Panc1 (cell line): ENCODE measurements around the gene GJA4. TPM values are rescaled to one million over a fixed set of nuclear protein-coding genes. Genes with fewer than 3 reads are reported as not detected.

ENCODE experiments used
- ATAC-seq: fragments of 200-7000 bp; cut with Tn5 transposase; 2 replicates; pipeline ENCODE4 v1.9.1; 2020; ENCODE audit warnings: mild to moderate bottlenecking, moderate library complexity
- BruUV-seq: library from RNA; stranded (reverse); fragments of 400-500 nt; replicated peaks from 2 replicates; lab custom pipeline; 2021; lab: Mats Ljungman, UMichigan
- CTCF ChIA-PET: fragments of 300-600 bp; sonication (Branson Sonifier 250); formaldehyde crosslinking; loops from one replicate; lab custom pipeline; 2022; ENCODE audit warnings: antibody characterized with exemption; lab: Charles Lee
- POLR2A ChIA-PET: fragments of 300-600 bp; sonication (Branson Sonifier 250); formaldehyde crosslinking; loops from one replicate; lab custom pipeline; 2022; ENCODE audit warnings: antibody characterized with exemption; lab: Charles Lee
- DNase-seq: peaks from one replicate; pipeline ENCODE4 v3.0.0-alpha.2; 2010; ENCODE audit warnings: low read depth, low spot score
- H3K27ac ChIP-seq: 2 replicates; pipeline ENCODE4 v1.5.1; 2011; ENCODE audit warnings: mild to moderate bottlenecking, low read length, inconsistent platforms
- H3K27me3 ChIP-seq: fragments of 200-500 bp; sonication (Bioruptor generic); 2 replicates; pipeline ENCODE4 v1.6.0; 2014; ENCODE audit warnings: low read length, inconsistent platforms; ENCODE audit not compliant: control insufficient read depth, insufficient read depth
- H3K36me3 ChIP-seq: fragments of 200-500 bp; sonication (Bioruptor generic); 2 replicates; pipeline ENCODE4 v1.5.1; 2014; ENCODE audit warnings: inconsistent platforms, mild to moderate bottlenecking, low read length, moderate library complexity; ENCODE audit not compliant: control insufficient read depth, insufficient read depth
- H3K4me1 ChIP-seq: 2 replicates; pipeline ENCODE4 v1.5.1; 2011; ENCODE audit warnings: inconsistent platforms, mild to moderate bottlenecking, low read length, moderate library complexity; ENCODE audit not compliant: control insufficient read depth, insufficient read depth
- H3K4me3 ChIP-seq, 2 experiments: 2 replicates each; pipeline ENCODE4 v1.5.1; 2011 to 2012; ENCODE audit warnings: low read depth in 2 of 2, low read length in 2 of 2, mild to moderate bottlenecking in 2 of 2, inconsistent platforms in 1 of 2, moderate library complexity in 1 of 2
- H3K9me3 ChIP-seq: fragments of 200-500 bp; sonication (Bioruptor generic); 2 replicates; pipeline ENCODE4 v1.5.1; 2014; ENCODE audit warnings: low read depth, mild to moderate bottlenecking, inconsistent platforms, low read length, moderate library complexity; ENCODE audit not compliant: control insufficient read depth, insufficient read depth
- CTCF ChIP-seq: fragments of 450-650 bp; IDR thresholded peaks from 2 replicates; pipeline ENCODE4 v1.5.1; 2017; ENCODE audit warnings: mild to moderate bottlenecking
- POLR2AphosphoS5 ChIP-seq: IDR thresholded peaks from 2 replicates; pipeline ENCODE4 v1.6.1; 2012; ENCODE audit warnings: mild to moderate bottlenecking, low read depth, low read length, moderate library complexity
- REST ChIP-seq, 2 experiments: IDR thresholded peaks; 2 replicates each; pipeline ENCODE4 v1.6.1; 2011 to 2012; ENCODE audit warnings: low read depth in 2 of 2, control low read depth in 1 of 2, low read length in 1 of 2, mild to moderate bottlenecking in 1 of 2, moderate library complexity in 1 of 2; ENCODE audit not compliant: insufficient read depth in 1 of 2
- SIN3A ChIP-seq: IDR thresholded peaks from 2 replicates; pipeline ENCODE4 v1.6.1; 2012; ENCODE audit warnings: low read depth, mild to moderate bottlenecking, low read length, moderate library complexity, borderline replicate concordance; ENCODE audit not compliant: insufficient read depth
- TCF7L2 ChIP-seq: IDR thresholded peaks from 2 replicates; pipeline ENCODE4 v1.6.1; 2011; ENCODE audit warnings: mild to moderate bottlenecking, low read depth, low read length, inconsistent platforms
- in situ Hi-C: cut with HindIII; loops from 2 replicates; pipeline ENCODE4 v1.10.0; 2016; ENCODE audit warnings: low sequenced_read_pairs, low pct_unique_long_range_greater_than_20kb
- intact Hi-C: fragments of 100-400 bp; cut with micrococcal nuclease; formaldehyde crosslinking; loops from one replicate; pipeline ENCODE4 v1.10.0; 2022; ENCODE audit not compliant: unreplicated experiment
- total RNA-seq: library from RNA; stranded (reverse); gene quantifications from one replicate; pipeline ENCODE4 v1.2.1, GENCODE V29; 2021; ENCODE audit not compliant: unreplicated experiment

The GJA4 gene
- total RNA-seq, 1 experiment from 2014 or later = not detected

DNA sequence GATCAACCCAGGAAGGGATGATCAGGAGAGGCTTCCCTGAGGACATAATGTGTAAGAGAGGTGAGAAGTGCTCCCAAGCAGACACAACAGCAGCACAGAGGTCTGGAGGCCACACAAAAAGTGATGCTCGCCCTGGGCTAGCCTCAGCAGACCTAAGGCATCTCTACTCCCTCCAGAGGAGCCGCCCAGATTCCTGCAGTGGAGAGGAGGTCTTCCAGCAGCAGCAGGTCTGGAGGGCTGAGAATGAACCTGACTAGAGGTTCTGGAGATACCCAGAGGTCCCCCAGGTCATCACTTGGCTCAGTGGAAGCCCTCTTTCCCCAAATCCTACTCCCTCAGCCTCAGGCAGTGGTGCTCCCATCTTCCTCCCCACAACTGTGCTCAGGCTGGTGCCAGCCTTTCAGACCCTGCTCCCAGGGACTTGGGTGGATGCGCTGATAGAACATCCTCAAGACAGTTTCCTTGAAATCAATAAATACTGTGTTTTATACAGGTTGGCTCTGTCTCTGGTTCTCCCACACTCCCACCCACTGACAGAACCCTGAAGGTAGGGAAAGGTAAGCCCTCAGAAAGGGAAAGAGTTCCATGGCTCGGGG is 6.8 kb upstream of the GJA4 start:
- CTCF ChIA-PET = interaction anchor here (0.5 to 1.0 kb wide), 5 partner anchors 67 to 856 kb away, joined by 6 to 8 read pairs (median 6); no protein-coding TSS in a partner anchor
- H3K9me3 ChIP-seq = no peaks in the 10 kb centered on the region
- H3K27ac ChIP-seq = no peak overlapping the region
- 0 out of 2 replicates have a peak, but pooled peaks have one; percentile 1 for ATAC-seq
- POLR2A ChIA-PET = interaction anchor here (0.7 kb wide), 1 partner anchor 41 kb away, joined by 3 read pairs; no protein-coding TSS in a partner anchor
- intact Hi-C loops = loop anchor here (1.0 kb wide), 1 partner anchor 66 kb away; no protein-coding TSS in a partner anchor
- BruUV-seq = no TSS peak
- peaks cover 5% of the 10 kb centered on the region; the same call in 1 of the 2 replicates for H3K36me3 ChIP-seq
- peaks cover under 1% of the 10 kb centered on the region; the same call in 1 of the 2 replicates for H3K27me3 ChIP-seq
- peaks cover 3% of the 10 kb centered on the region; the same call in 1 of the 2 replicates for H3K4me1 ChIP-seq
- no peak overlapping the region for H3K4me3 ChIP-seq
- no peak for TF ChIP-seq TCF7L2
- TF ChIP-seq POLR2AphosphoS5 = no peak
- no peak for TF ChIP-seq CTCF
- TF ChIP-seq REST (IDR thresholded peaks at IDR 0.05; ENCODE audit: insufficient read depth in 1 of 2, low read depth in 2 of 2, low read length in 1 of 2) = no peak
- no peak for TF ChIP-seq SIN3A
- in situ Hi-C loops = no loop called here
- no peak for DNase-seq

DNA sequence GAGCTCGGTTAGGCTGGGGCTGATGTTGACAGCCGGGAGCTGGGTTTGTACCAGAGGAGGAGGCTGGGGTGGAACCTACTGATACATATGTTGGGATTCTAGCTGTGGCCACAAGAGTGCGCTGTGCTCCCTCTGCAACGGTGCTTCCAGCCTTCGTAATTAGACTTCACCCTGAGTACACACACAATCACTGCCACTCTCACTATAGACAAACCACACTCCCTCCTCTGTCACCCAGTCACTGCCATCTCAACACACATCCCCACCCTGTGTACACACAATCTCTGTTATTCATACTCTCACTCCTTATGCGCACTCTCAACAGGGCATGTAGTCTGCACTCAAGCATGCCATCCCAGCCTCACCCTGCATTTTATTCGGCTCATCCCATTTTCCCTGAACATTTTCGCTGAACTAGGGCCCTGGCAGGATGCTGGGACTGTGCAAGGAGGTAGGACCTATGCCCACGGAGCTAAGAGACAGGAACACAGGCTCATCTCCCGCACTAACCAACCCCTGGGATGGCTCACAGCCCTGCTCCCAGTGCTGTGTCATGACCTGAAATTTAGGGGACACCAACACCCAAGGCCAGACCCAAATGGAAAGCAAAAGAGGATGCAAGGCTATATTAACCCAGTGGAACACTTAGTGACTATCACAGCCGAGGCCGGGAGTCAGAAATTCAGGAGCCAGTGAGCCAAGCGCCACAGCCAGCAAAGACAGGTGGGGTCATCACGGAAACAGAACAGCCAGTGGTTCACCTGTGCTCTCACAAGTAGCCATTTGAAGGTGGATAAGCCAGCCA is 6.1 kb upstream of the GJA4 start:
- no peaks in the 10 kb centered on the region for H3K27me3 ChIP-seq
- TF ChIP-seq CTCF = peak; percentile 95
- no peak for TF ChIP-seq REST (IDR thresholded peaks at IDR 0.05; ENCODE audit: insufficient read depth in 1 of 2, low read depth in 2 of 2, low read length in 1 of 2)
- no peak for TF ChIP-seq SIN3A
- no peak for TF ChIP-seq TCF7L2
- no peak for TF ChIP-seq POLR2AphosphoS5
- ATAC-seq = peak; percentile 88
- peak; percentile 53 for DNase-seq
- no peak overlapping the region for H3K27ac ChIP-seq
- ChIA-PET POLR2A (interaction anchor here (0.7 kb wide), 1 partner anchor 40 kb away, joined by 3 read pairs; no protein-coding TSS in a partner anchor), CTCF (interaction anchor here (0.5 to 1.0 kb wide), 5 partner anchors 66 to 856 kb away, joined by 6 to 8 read pairs (median 6); no protein-coding TSS in a partner anchor)
- BruUV-seq = no TSS peak
- intact Hi-C loops (loop anchor here (1.0 kb wide), 1 partner anchor 66 kb away; no protein-coding TSS in a partner anchor), in situ Hi-C loops (no loop called here)
- H3K36me3 ChIP-seq = peaks cover 5% of the 10 kb centered on the region; the same call in 1 of the 2 replicates
- no peak overlapping the region for H3K4me3 ChIP-seq
- H3K4me1 ChIP-seq = no peaks in the 10 kb centered on the region
- H3K9me3 ChIP-seq = no peaks in the 10 kb centered on the region
